Colon (tissue), 2 donors: ENCODE results near the gene CTNNA1.
"Not testable (repeated sequence)": the region's sequence is repeated elsewhere in the genome, so short reads cannot be mapped to it uniquely, and the experiment has no call there.

Experiments used
- FAIRE-seq: peaks from 2 replicates; lab custom pipeline; 2012; peaks lifted over from hg19 to GRCh38; lab: Jason Lieb, UNC
- donor health status: control.
- donor health status: control.

The CTNNA1 gene, protein sequence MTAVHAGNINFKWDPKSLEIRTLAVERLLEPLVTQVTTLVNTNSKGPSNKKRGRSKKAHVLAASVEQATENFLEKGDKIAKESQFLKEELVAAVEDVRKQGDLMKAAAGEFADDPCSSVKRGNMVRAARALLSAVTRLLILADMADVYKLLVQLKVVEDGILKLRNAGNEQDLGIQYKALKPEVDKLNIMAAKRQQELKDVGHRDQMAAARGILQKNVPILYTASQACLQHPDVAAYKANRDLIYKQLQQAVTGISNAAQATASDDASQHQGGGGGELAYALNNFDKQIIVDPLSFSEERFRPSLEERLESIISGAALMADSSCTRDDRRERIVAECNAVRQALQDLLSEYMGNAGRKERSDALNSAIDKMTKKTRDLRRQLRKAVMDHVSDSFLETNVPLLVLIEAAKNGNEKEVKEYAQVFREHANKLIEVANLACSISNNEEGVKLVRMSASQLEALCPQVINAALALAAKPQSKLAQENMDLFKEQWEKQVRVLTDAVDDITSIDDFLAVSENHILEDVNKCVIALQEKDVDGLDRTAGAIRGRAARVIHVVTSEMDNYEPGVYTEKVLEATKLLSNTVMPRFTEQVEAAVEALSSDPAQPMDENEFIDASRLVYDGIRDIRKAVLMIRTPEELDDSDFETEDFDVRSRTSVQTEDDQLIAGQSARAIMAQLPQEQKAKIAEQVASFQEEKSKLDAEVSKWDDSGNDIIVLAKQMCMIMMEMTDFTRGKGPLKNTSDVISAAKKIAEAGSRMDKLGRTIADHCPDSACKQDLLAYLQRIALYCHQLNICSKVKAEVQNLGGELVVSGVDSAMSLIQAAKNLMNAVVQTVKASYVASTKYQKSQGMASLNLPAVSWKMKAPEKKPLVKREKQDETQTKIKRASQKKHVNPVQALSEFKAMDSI

DNA sequence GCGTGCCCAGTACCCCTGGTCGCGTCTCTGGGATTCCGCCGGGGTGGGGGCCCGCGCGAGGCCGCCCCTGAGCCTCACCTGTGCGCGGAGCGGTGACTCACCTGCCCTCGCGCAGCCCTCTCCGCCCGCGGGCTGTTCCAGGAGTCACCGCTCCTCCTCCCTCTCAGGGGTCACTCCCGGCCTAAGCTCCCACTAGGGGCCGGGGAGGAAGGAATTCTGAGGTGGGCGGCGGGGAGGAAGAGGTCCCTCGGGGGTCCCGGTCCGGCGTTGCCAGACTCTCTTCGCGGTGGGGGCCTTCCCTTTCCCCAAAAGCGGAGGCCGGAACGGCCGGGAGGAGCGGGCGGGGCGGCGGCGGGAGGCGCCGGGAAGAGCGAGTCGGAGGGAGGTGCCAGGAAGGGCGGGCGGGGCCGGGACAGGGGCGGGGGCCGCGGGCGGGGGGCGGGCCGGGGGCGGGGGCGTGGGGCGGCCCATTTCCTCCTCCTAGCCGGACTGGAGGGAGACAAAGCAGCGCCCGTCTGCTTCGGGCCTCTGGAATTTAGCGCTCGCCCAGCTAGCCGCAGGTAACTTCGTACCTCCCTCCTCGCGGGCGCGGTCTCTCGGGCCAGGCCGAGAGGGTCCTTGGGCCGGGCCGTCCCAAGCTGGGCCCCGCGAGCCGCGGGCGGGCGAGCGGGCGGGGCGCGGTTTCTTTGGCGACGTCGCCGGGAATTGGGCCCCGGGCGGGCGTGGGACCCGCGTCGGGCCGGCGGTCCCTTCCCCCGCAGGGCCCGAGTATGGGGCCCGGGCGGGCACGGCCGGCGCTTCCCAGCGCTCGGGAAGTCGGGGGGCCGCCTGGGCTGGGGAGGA, at the start of gene CTNNA1:
TSS of gene CTNNA1 (plus strand) at position 475 of the 843 bp plus-strand sequence. CDS start 28,500 bp downstream, outside the sequence.
- FAIRE-seq: no peak

DNA sequence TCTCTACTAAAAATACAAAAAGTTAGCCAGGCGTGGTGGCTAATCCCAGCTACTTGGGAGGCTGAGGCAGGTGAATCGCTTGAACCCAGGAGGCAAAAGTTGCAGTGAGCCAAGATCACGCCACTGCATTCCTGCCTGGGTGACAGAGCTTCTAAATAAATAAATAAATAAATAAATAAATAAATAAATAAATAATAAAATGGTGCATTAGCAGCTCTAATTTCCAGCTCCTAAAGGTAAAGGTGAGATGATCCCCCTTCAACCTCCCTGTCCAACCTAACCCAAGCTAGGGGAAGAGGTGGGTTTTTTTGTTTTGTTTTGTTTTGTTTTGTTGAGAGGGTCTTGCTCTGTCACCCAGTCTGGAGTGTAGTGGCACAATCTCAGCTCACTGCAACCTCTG, 49.4 kb upstream of the CTNNA1 start:
- FAIRE-seq: not testable (repeated sequence)

DNA sequence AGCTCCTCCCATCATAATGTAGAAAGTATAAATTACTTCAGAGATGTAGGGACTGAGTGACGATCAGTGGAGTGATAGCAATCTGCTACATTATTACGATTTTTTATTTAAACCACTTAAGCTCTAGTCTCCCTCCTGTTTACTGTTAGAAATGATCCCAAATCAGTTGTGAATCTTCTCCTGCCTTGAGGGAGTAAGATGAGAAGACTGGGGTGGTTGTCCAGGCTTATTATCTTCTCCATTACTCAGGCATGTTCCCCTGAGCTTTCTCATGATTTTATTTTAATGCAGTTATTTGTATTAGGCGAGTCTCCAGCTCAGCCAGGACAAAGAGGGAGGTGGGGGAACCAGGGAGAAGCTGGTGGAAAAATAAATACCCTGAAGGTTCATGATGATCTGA, 48.2 kb upstream of the CTNNA1 start:
- no peak for FAIRE-seq

DNA sequence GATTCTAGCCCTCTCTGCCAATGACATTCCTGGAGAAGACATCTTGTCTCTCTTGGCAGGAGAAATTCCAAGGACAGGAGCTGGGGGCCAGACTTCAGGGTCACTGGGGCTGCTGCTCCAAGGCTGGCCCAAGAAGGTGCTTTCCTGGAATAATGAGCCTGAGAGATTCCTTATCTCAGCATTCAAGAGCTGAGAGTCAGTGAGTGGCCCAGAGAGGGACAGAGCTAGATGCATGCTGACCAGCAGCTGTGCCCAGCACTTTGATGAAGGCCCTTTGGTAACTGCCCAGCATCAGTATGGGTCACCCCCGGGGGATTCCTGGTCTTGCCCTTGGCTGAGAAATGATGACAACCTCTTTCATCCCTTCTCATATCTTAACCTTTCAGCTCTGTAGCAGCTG, 47.7 kb upstream of the CTNNA1 start:
- no peak for FAIRE-seq

DNA sequence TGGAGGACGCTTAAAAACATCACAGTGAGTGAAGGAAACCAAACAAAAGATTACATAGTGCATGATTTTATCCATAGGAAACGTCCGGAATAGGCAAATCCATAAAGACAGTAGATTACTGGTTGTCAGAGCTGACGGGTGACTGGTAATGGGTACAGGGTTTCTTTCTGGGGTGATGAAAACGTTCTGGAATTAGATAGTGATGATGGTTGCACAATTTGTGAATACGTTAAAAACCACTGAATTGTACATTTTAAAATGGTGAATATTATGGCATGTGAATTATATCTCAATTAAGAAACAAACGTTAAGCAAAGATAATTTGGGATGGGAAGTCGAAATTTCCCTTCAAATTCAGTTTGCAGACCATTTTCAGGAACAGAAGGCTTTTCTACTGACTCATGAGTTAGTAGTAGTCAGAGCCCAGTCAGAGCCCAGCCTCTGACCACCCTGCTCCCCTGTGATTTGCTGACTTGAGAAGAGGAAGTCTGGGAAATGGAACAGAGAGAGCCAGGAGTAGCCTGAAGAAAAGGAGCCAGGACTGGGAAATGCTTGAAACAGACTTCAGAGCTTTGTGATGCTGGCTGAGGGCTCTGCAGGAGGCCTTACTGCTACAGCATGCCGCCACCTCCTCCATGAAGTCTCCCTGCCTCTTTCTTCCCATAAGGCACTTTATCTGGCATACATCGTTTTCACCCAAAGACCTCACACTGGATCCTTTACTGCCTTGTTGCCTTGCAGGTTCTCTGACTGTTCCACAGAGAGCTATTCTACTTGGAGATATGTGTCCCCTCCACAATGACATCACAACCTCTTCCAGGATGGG, 46.4 kb upstream of the CTNNA1 start:
- no peak for FAIRE-seq

DNA sequence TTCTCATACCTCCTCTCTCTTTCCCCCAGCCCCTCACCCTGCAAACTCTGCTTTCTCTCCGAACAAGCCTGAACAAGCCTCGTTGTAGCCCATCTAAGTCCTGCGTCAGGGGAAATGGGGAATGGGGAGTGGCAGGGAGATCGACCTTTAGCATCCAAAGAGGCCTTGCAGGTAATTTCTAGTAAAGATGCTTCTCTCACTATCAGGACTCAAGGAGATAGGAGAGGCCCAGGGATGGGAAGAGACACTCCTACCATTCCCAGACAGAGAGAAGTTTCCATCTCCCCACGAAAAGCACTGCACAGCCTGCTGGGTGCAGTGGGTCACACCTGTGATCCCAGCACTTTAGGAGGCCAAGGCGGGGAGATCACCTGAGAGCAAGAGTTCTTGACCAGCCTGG, 44.4 kb upstream of the CTNNA1 start:
- no peak for FAIRE-seq

DNA sequence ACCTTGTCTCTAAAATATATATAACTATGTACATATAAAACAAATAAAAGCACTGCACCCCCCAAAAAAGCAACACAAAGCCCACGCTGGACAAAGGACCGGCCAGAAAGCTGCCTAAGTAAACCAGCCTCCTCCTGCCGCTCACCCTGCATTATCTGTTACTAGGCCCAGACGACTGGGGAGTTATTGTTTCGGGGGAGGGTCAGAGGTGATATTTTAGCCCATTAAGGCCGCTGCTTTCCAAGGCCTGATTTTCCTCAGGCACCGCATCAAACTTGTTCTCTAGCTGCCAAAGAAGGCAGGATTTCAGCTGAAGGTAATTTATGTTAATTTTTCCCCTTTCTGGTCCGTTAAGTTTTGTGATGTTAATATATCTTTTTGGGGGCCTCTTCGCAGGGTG, 44.0 kb upstream of the CTNNA1 start:
- no peak for FAIRE-seq

DNA sequence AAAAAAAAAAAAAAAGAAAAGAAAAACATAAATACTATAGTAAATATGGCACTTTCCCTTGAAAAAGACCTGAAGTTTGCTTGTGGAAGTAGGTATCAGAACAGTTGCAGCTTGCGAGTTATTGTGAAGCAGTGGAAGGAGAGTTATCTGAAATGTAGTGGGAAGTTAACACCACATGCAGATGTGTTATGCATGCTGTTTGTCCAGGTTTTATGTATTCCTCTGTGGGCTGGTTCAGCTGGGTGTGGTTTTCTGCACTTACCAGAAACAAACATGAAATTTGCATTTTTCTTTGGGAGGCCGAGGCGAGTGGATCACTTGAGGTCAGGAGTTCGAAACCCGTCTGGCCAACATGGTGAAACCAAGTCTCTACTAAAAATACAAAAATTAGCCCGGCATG, 42.1 kb upstream of the CTNNA1 start:
- FAIRE-seq: no peak

DNA sequence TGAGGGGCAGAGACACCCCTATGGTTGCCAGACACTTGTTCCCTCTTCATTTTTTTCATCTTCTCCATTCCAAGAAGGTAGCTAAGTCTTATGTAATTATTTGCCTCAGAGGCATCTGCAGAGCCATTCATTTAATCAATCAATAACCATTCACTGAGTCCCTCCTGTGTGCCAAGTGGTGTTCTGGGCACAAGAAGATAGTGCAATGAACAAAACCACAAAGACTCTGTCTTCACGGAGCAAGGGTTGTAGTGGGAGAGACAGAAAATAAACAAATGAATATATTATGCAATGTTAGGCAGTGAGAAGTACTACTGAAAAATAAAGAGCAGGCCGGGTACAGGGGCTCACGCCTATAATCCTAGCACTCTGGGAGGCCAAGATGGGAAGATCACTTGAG, 41.4 kb upstream of the CTNNA1 start:
- no peak for FAIRE-seq

DNA sequence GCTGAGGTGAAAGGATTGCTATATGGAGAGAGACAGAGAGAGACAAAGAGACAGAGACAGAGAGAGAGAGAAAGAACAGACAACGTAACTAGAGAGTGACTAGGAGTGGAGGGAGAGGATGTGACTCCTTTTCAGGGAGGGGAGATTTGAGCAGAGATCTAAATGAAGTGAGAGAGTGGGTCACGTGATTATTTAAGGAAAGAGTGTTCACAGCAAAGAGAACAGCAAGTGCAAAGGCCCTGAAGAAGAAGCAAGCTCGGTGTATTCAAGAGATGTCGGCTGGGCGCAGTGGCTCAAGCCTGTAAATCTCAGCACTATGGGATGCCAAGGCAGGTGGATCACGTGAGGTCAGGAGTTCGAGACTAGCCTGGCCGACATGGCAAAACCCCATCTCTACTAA, 40.9 kb upstream of the CTNNA1 start:
- FAIRE-seq: no peak

DNA sequence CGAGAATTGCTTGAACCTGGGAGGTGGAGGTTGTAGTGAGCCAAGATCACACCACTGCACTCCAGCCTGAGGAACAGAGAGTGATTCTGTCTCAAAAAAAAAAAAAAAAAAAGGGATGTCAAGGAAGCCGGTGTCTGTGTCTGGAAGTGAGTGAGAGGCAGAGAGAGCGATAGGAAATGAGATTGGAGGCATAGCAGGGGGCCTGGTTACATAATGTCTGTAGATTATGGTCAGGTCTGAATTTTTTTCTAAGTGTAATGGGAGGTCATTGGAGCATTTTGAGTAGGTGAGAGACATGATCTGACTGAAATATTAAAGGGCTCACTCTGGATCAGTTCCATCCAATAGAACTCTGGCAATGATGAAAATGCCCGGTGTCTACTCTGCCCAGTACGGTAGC, 40.4 kb upstream of the CTNNA1 start:
- no peak for FAIRE-seq

DNA sequence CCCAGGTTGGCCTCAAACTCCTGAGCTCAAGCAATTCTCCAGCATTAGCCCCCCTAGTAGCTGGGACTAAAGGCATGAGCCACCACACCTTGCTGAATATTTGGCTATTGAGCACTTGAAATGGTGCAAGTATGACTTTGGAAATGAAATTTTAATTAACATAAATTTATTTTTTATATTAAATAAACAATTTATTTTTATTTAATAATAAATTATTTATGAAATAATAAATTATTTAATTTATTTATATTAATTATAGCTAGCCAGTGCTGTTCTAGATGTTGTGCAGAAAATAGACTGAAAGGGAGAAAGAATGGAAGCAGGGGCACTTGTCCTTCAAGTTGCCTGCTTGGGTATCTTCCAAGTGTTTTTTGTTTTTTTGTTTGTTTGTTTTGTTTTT, 40.0 kb upstream of the CTNNA1 start:
- FAIRE-seq: no peak

DNA sequence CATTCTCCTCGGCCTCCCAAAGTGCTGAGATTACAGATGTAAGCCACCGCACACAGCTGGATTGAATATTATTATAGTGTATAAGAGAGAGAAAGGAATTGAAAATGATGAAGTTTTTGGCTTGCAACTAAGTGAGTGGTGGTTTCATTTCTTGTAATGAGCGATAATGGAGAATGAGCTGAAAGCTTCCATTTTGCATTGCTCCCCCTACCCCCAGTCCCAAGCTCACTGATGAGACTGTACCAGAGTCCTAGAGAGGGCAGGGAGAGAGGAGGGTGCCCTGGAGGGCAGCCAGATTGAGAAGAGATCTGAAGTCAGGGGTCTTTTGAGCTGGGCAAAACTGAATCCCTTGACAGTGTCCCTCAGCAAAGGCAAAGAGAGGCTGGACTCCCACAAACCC, 38.5 kb upstream of the CTNNA1 start:
- FAIRE-seq: no peak

DNA sequence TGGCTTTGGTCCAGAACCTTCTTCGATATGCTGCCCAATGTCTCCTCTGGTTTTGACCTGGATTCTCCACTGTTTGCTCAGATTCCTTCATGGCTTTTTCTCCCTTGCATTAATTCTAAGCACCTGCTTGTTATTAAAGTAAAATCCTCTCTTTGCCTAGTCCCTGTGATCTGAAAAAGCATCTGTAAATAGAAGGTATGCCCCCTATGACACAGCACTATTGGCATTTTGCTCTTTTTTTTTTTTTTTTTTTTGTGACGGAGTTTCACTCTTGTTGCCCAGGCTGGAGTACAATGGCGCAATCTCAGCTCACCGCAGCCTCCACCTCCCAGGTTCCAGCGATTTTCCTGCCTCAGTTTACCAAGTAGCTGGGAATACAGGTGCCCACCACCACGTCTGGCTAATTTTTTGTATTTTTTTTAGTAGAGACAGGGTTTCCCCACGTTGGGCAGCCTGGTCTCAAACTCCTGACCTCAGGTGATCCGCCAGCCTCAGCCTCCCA, 37.2 kb upstream of the CTNNA1 start:
- FAIRE-seq: not testable (repeated sequence)

DNA sequence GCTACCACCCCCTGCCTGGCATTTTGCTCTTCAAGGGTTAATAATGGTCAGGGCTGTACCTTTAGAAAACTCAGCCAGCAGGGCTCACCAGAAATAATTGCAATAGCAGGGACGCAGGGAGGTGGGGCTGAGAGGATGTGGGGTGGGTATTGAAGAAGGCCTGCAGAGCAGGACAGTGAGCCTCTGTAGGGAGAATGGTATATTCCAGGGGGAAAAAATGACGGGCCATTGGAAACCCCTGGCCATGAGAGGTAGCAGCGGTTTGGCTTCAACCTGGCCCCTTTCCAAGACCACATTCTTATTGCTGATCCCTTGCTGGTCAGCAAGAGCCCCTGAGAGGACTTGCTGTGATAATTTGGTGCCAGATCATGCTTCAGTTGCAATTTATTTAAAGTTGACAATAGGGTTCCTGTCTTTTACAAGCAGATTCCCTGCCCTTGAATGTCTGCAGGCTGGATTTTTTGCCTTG, 36.7 kb upstream of the CTNNA1 start:
- no peak for FAIRE-seq

DNA sequence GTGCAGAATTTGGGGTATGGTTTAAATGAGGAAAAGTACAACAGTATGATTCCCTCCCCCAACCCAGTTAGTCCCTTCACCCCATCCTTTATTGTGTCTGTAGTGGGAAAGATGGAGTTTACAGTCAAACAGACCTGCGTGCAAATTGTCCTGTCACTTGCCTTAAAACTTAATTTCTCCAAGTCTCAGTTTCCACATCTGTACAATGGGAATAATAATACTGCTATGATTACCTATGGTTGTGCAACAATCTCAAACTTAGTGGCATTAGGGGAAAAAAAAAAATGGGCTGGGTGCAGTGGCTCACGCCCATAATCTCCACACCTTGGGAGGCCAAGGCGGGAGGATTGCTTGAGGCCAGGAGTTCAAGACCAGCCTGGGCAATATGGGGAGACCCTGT, 35.8 kb upstream of the CTNNA1 start:
- no peak for FAIRE-seq

DNA sequence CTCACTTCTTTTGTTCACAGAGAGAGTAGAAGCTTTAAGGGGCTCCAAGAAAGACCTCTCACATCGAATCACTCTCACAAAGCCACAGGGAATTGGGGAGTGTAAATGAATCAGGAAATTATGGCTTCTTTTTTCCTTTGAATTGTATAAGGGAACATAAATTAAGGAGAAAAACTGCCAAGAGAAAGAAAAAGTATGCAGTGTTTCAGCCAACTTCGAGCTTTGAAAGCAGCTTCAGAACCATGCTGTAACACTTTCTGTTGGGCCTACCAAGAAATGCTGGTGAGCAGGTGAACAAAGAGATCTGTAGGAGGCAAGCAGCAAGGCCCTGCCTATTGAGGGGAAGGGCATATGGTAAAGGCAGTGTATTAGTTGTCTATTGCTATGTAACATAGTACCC, 33.4 kb upstream of the CTNNA1 start:
- no peak for FAIRE-seq

DNA sequence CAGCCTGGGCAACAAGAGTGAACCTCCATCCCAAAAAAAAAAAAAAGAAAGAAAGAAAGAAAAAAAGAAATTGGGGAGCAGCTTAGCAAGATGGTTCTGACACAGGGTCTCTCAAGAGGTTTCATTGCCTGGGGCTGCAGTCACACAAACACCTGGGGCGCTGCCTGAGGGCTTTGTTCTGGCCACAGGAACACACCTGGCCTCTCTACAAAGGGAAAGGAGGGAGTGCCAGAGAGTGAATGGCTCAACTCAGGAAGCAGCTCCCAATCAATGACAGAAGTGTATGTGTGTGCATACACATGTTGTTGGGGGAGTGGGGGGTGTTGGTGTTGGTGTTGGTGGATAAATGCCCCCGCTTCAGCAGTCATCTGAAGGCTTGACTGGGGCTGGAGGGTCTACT, 32.4 kb upstream of the CTNNA1 start:
- FAIRE-seq: no peak

DNA sequence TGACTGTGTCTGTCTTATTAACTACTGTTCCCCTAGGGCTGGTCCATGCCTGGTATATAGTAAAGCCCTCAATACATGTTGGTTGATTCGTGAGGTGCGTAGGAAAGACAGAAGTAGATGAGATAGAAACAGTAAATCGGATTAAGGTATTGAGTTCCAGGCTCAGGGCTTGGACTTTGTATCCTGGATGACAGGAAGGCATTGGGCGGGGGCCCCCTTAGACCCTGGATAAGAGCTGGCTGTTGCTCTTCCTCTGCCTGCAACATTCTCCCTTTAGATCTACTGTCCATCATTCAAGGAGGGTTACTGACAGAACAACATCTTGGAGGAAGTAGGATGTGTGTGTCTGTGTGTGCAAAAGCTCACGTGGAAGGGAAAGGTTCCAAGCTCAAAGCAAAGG, 31.2 kb upstream of the CTNNA1 start:
- no peak for FAIRE-seq

DNA sequence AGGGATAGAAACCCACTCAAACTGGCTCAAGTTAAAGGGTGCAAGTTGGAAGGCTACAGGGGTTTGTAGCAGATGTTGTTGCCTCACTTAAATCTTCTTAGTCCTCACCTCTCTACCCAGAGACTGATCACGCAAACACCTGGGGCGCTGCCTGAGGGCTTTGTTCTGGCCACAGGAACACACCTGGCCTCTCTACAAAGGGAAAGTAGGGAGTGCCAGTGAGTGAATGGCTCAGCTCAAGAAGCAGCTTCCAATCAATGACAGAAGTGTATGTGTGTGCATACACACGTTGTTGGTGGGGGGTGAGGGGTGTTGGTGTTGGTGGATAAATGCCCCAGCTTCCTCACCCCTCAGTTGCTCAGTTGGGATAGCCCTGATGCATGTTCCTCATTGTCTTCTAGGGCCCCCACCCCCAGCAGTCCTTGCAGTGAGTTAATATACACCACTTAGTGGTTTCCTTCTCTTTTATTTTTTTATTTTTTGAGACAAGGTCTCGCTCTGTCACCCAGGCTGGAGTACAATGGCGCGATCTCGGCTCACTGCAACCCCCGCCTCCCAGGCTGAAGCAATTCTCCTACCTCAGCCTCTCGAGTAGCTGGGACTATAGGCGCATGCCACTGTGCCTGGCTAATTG, 30.6 kb upstream of the CTNNA1 start:
- no peak for FAIRE-seq
